HUDEP-2 (cell line): Measurements from ENCODE around the gene DCTD.

ENCODE experiments used
- DNase-seq, 76 experiments: peaks; one replicate each; lab custom pipeline; 2025; ENCODE audit not compliant: unreplicated experiment in 76 of 76; lab: John Stamatoyannopoulos, UW

DCTD gene

DNA sequence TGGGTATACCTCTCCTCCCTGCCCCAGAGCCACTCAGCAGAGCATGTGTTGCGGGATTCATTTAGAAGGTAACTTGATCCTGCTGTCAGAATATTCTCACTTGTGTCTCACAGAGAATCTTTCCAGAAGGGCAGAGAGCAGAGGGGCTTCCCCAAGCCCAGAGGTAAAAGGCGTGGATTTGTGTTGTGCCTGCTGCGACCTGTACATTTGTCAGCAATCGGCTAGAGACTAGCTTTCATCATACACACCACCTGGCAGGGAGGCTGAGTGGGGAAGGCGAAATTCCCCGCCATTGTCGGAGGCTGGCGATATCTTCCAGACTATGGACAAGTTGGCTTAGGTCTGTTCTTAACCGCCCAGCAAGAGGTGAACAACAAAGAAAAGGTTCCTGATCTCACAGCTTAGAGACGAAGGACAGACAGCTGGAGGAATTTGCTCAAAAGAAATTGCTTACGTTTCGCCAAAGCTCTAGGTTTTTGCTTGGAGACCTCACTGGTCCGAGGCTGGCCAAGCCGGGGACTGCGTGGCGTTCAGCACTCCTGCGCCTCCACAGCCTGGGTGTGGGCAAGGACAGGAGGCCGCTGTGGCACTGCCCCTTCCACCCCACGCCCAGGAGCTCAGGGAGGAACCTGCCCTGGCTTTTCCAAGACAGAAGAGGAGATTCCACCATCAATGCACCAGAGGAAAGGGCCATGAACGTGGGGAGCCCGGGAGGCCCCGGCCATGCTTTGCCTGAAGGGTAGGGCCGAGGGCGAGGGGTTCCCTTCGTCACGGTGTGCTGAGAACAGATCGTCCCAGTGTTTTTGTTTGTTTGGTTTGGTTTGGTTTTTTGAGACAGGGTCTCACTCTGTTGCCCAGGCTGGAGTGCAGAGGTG lies 69.4 kb downstream of the DCTD start:
- no peak for DNase-seq

DNA sequence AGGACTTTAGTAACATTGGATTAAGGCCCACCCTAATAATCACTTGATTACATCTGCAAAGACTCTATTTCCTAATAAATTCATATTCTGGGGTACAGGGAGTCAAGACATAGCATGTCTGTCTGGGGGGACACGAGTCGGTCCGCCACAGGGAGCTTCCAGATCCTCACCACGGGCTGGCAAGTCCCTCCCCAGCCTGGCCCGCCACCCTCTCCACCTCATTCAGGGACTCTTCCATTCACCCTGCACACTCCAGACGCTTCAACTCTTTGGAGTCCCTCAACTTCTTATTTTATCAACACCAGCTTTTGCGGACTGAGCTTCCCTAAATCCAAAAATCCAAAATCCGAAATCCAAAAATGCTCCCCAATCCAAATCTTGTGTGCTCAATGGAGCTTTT lies 71.2 kb downstream of the DCTD start:
- no peak for DNase-seq

DNA sequence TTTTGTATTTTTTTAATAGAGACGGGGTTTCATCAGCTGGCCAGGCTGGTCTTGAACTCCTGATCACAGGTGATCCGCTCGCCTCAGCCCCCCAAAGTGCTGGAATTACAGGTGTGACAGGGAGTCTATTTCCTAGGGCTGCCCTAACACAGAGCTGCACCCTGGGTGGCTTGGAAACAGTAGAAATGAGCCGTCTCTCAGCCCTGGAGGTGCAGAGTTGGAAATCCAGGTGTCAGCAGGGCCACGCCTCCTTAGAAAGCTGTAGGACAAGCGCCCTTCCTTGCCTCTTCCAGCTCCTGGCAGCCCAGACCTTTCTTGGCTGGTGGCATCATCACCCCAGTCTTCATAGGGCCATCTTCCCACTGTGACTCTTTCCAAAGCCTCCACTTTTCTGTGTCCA lies 71.6 kb downstream of the DCTD start:
- DNase-seq: no peak

DNA sequence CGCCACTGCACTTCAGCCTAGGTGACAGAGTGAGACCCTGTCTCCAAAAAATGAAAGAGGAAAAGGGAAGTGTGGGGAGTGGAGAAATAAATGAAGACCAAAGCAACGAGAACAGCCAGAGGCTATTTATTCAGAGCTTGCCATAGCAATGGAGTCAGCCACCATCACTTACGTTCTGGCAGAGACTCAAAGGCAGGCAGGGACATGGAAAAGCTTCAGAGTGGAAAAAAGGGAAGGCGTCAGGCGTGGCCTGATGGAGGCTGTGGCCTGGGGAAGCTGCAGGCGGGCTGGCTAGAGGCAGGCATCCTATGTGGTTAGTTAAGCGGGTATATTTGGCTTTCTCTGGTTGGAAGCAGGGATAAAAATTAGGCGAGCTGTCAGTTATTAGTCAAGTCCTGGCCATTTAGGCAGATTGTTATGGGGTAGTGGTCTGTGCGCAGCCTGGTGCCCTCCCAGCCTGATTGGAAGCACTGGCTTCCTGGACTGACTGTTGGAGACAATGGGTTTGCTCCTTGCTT lies 73.3 kb downstream of the DCTD start:
- no peak for DNase-seq

DNA sequence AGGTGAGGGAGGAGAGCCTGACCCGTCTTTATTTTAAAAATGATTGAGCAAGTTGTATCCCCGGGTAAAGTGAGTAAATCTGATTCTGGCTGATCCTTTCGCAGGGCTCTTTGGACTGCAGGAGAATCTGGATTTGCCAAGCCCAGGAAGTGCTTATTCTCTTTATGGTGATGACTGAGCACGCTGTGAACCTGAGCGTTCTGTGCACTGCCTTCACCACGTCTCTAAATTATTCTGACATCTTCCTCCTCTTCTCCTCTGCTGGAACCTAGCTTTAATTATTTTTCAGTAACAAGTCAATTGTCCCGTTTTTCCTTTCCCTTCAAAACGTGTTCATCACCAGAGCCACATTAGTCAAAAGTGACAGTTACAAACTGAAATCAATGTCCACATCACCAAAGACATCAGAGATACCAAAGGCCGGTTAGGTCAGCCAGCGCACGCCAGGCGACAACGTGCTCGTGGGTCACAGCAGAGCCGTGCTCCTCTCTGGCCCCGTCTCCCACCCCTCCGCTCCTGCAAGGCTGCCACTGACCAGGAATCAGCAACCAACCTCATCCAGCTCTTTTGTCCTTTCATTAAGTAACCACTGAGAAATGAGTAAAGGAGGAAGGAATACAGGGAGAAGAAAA lies 74.3 kb downstream of the DCTD start:
- DNase-seq: no peak

DNA sequence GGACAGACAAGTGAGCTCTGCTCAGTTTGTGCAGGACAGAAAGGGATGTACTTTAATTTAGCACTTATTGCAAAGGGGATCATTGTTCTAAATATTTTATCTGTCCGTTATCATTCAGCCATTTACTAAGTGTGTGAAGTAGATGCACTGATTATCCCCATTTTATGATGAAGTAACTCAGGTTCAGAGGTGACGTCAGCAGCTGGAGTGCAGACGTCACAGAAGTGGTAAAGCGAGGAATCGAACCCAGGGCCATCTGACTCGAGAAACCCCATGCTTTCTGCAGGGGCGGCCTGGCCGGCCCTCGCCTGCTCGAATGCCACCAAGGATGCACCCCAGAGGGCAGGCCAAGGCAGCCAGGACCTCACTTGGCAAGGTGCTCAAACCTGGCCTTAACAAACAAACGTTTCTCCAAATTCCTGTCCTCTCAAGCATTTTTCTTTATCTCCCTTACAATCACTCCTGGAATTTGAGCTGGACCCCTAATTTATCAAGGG lies 75.0 kb downstream of the DCTD start:
- DNase-seq: no peak

DNA sequence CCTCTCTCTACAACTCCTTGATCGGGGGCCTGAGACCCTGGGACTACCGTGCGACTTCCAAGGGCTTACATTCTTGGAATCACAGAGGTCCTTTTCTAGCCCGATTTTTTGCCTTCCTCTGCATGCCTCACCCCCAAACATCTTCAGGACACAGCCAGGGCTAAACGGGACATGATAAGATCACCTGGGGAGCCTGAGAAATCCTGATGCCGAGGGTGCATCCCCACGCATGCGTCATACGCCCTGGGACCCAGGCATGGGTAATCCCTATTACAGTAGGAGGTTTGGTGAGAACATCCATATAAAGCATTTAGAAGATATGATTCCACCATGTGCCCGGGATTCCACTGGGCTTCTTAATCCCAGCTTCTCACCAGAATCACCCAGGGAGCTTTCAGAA lies 77.1 kb downstream of the DCTD start:
- DNase-seq: no peak
